ENCODE measurements around the gene TOM1L2.

The TOM1L2 gene

DNA sequence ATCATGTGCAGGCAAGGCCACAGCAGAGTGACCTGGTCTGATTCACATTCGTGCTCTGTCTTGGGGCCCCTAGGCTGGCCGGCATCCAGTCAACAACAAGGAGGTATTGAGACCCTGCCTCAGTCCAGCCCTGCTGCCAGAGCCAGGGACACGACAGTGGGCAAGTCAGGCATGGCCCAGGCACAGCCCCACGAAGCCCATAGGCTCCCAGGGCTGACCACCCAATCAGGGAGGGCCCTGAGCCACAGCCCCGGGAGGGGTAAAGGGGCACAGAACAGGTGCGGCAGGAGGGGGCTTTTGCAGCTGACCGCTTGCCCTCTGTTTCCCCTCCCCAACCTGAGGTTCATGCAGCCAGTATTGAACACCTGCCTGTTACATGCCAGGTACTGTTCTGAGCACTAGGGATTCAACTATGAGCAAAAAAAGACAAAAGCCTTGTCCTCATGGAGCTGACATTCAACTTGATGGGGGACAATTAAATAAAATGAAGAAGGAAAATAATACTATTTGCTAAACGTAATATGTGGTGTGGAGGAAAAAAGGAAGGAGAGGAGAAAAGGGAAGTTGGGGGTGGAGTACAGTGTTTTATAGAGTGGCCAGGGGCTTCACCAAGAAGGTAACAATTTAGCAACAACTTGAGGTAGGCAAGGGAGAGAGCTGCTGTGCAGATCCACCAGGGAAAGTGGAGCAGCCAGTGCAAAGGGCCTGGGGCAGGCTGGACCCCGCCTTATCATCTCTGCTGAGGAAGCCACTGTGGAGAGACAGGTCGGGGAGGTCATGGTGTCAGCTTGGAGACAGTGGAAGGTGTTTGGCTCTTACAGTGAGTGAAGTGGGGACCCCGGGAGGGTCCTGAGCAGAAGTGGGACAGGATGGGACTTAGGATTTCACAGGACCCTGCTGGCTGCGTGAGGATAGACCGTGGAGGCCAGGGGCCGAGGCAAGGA lies 6.6 kb upstream of the TOM1L2 start:
- TF ChIP-seq, protein P1, sequence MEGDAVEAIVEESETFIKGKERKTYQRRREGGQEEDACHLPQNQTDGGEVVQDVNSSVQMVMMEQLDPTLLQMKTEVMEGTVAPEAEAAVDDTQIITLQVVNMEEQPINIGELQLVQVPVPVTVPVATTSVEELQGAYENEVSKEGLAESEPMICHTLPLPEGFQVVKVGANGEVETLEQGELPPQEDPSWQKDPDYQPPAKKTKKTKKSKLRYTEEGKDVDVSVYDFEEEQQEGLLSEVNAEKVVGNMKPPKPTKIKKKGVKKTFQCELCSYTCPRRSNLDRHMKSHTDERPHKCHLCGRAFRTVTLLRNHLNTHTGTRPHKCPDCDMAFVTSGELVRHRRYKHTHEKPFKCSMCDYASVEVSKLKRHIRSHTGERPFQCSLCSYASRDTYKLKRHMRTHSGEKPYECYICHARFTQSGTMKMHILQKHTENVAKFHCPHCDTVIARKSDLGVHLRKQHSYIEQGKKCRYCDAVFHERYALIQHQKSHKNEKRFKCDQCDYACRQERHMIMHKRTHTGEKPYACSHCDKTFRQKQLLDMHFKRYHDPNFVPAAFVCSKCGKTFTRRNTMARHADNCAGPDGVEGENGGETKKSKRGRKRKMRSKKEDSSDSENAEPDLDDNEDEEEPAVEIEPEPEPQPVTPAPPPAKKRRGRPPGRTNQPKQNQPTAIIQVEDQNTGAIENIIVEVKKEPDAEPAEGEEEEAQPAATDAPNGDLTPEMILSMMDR (IDR thresholded peaks at IDR 0.05): no peak

DNA sequence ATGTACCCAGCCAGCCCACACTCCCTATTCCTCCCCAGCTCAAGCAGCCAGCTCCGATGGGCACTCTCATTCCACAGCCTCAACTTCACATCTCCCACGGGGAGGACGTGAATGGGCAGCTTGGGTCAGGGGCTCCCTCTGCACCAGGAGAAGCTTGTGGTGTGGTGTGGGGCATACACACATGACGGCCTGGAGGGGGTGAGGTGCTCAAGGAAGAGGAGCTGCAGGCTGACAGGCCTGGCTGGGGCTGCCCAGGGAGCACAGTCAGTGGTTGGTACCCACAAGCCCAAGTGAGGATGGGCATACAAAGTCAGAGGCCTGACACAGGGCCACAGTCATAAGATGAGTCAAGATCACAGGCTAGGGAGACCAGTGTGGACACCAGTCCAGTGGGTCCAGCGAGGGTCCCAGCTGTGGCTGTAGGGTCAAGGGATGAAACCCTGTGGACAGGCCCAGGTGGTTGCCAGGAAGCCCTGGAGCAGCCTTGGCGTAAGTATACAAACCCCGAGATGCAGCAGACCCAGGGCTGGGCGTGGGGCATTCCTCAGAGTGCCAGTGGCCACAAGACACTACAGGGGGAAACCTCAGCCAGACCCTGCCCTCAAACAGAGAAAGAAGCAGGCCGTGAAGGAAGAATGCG lies 4.9 kb upstream of the TOM1L2 start:
- TF ChIP-seq, protein P1 (IDR thresholded peaks at IDR 0.05): no peak

DNA sequence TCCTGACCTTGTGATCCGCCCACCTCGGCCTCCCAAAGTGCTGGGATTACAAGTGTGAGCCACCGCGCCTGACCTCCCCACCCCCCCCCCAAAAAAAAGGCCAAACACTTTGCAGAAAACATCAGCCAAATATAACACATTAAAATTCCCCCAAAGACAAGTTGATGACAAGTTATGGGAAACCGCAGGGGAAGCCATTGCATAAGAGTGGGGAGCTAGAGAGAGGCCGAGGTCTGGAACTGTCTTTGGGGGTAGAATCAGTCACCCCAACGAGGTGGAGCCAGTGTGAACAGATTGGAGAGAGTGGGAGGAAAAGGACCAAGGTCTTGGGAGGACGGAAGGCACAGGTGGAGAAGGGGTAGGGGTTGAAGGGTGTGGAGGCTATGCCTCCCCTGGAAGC lies 3.2 kb upstream of the TOM1L2 start:
- TF ChIP-seq, protein P1 (IDR thresholded peaks at IDR 0.05): no peak

DNA sequence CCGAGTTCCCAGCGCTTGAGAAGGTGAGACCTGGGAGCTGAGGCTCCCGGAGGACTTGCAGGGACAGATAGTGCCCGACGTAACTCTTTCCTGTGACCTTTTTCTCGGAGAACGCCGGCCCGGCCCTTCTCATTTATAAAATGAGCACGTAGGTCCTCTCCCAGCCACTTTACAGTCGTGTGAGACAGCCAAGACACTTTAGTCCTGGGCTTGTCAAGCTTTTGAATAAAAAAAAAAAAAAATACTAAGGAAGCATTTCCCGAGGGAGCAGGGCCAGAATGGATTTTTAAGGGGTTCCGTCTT lies 703 bp upstream of the TOM1L2 start:
- TF ChIP-seq, protein P1 (IDR thresholded peaks at IDR 0.05): no peak

DNA sequence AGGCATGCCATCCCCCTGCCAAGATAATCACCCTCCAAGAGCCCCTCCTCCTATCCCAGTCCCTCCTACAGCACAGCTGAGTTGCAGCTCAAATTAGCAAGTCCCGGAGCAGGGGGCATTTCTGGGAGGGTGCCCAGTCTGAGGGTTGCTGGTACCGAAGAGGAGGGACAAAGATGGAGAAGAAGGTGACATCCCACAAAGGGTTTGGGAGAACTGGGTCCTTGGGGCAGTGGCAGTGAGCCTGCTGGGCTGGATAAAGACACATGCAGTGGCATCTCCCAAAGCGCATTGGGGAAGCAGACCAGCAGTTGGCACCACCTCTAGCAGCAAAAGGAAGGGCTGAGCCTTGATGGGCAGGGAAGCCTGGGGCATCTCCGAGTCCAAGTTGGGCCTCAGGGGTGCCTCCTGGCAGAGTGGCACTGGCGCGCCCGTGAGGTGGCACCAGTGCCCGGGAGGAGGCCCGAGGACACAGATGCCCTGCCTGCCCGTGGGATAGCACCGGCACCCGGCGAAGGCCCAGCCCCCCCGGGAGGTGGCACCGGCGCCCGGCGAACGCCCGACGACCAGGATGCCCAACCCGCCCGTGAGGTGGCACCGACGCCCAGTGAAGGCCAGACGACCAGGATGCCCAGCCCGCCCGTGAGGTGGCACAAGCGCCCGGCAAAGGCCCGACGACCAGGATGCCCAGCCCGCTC lies 622 bp downstream of the TOM1L2 start:
- TF ChIP-seq, protein P1 (IDR thresholded peaks at IDR 0.05): no peak

DNA sequence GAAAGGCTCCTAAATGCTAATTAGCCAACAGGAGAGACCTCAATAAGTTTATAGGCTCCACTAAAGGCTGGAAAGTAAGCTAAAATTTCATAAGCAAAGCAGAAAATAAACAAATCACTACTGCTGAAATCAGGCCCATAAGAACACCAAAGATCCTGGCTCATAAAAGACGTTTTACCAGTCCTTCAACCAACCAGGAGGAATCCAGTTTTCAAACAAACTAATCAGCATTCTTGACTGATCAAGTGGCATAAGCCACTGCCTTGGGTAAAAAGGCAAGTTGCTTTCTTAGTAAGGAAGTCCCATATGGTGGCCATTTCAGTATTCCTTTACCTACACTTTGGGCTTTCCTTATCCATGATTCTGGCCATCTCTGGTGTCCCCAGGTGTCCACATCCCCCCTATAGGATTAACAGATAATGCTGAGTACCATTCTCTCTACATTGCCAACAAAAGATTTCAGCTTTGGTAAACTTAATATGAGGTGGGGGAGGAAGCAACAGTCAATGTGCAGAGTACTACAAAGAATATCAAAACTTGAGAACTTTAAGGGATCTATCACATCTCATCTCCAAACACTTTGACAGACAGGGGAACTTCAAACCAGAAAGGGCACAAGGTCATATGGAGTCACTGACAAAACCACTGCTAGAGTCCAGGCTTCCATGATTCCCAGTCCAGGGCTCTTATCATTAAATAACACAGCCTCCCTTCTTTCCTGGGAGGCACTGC lies 1.3 kb downstream of the TOM1L2 start:
- TF ChIP-seq, protein P1 (IDR thresholded peaks at IDR 0.05): no peak

DNA sequence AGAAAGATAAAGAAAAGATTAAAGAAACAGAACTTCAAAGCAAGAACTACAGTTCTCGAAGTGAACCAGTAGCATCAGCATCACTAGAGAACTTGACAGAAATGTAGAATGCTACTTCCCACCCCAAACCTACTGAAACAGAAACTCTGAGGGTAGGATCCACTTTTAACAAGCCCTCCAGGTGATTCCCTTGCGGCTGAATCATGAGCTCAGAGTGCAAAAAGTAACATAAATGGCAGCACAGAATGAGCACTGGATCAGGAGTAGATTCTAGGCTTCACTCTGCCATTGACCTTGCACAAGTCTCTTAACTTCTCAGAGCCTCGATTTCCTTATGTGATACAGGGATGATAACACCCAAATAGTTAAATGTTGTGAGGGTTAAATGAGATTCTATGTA lies 5.8 kb downstream of the TOM1L2 start:
- TF ChIP-seq, protein P1 (IDR thresholded peaks at IDR 0.05): no peak

All from LNCAP (cell line).